ENCODE measurements around the gene CCDC73.

The CCDC73 gene

GRCh38 chr11:32583459-32584271 is 210.8 kb downstream of the CCDC73 start, which contains the start of gene EIF3M:
TSS of gene EIF3M (plus strand) at chr11:32583831. CDS start at chr11:32583888, 57 bp downstream.
- DNase-seq: peak; percentile 73 to 95

GRCh38 chr11:32581556-32581955 is 212.9 kb downstream of the CCDC73 start:
- DNase-seq: no peak

GRCh38 chr11:32580967-32581366 is 213.5 kb downstream of the CCDC73 start:
- DNase-seq: no peak

GRCh38 chr11:32576456-32576855 is 218.0 kb downstream of the CCDC73 start:
- no peak for DNase-seq

- no peak for DNase-seq
Measured at GRCh38 chr11:32575070-32575469, 219.4 kb downstream of the CCDC73 start.

- DNase-seq: no peak
Measured at GRCh38 chr11:32574421-32574820, 220.0 kb downstream of the CCDC73 start.

- DNase-seq: no peak
Measured at GRCh38 chr11:32573228-32573627, 221.2 kb downstream of the CCDC73 start.

- DNase-seq: no peak
Measured at GRCh38 chr11:32571039-32571438, 223.4 kb downstream of the CCDC73 start.

- DNase-seq: no peak
Measured at GRCh38 chr11:32569313-32569881, 225.1 kb downstream of the CCDC73 start.

- DNase-seq: no peak
Measured at GRCh38 chr11:32567154-32567553, 227.3 kb downstream of the CCDC73 start.

GRCh38 chr11:32566517-32566916 is 227.9 kb downstream of the CCDC73 start:
- no peak for DNase-seq

- no peak for DNase-seq
Measured at GRCh38 chr11:32563600-32563959, 230.9 kb downstream of the CCDC73 start.

- DNase-seq: no peak
Measured at GRCh38 chr11:32562839-32563599, 231.4 kb downstream of the CCDC73 start.

- no peak for DNase-seq
Measured at GRCh38 chr11:32561835-32562234, 232.6 kb downstream of the CCDC73 start.

- DNase-seq: no peak
Measured at GRCh38 chr11:32555895-32556294, 238.6 kb downstream of the CCDC73 start.

- no peak for DNase-seq
Measured at GRCh38 chr11:32555091-32555490, 239.4 kb downstream of the CCDC73 start.

Data from NCI-H524 (cell line).